ENCODE results near the gene SPSB4. TPM values are rescaled to one million over a fixed set of nuclear protein-coding genes. Genes with fewer than 3 reads are reported as not detected.

Gene SPSB4
- total and polyA plus RNA-seq, 2 of the 13 experiments (the other 11 are each of a cell fraction or from before 2014, with no cell fraction given): not detected

DNA sequence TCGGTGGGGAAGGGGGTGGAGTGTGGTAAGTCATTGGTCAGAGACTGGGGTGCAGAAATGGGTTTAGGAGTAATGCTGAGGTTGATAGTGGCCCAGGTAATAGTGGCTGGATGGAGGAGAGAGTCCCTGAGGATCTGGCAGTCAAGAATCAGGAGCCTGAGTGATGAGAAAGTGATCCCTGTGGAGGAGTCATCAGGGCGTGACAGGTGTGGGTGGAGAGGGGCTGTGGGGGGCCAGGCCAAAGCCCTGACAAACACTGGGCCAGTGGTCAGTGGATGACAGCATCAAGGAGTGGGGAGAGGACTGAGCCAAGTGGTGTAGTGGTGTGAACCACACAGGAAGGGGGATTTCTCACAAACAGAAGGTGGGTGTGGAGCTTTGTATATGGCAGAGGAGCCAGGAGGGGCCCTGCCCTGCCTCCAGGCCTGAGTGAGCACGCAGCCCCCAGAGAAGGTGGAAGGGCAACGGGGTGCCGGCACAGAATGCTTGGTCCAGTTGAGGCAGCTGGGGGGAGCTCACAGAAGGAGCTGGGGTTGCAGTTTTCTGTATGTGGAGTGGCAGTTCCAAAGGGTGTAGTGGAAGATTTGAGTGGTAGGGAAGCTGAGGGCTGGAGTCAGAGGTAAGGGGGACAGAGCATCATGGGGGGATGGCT lies 77.1 kb downstream of the SPSB4 start:
- Histone ChIP-seq H4K20me1 (ENCODE audit: insufficient read depth, low read length) (no peaks in the 10 kb centered on the region), H3K9me3 (ENCODE audit: low read length) (no peaks in the 10 kb centered on the region), H3K4me2 (ENCODE audit: low read depth, low read length) (no peak overlapping the region), H3K27ac (ENCODE audit: extremely low read length, insufficient read depth, low read length) (no peak overlapping the region), H3K79me2 (ENCODE audit: insufficient read depth, low read length) (no peaks in the 10 kb centered on the region), H3K4me3 (replicated peaks in 1 of 3; ENCODE audit: insufficient read depth in 1 of 3, low read depth in 2 of 3, low read length in 3 of 3) (no peak overlapping the region), H3K9ac (ENCODE audit: insufficient read depth, low read depth, low read length) (no peak overlapping the region), H3K36me3 (replicated peaks in 1 of 2; ENCODE audit: control insufficient read depth in 1 of 2, insufficient read depth in 2 of 2, low read length in 2 of 2) (no peaks in the 10 kb centered on the region), H2AFZ (ENCODE audit: low read length) (no peak overlapping the region), H3K27me3 (ENCODE audit: control insufficient read depth in 1 of 2, insufficient read depth in 2 of 2, low read length in 2 of 2) (peaks cover 3 to 17% of the 10 kb centered on the region in 2 experiments; a peak in 1 of 5 replicates), H3K4me1 (ENCODE audit: insufficient read depth, low read length) (no peaks in the 10 kb centered on the region)
- CTCF ChIA-PET (ENCODE audit: low intra/inter-chr PET ratio, low total read pairs): no interaction called here
- no TSS peak for BruUV-seq (replicated peaks)
- TF ChIP-seq ZNF703 (CRISPR knock-in tag; IDR thresholded peaks at IDR 0.05; ENCODE audit: borderline replicate concordance) (no peak), SYNCRIP (IDR thresholded peaks at IDR 0.05; ENCODE audit: insufficient read depth, low read depth, low read length) (no peak), ZNF263 (CRISPR knock-in tag; IDR thresholded peaks at IDR 0.05) (no peak), ZNF713 (CRISPR knock-in tag; IDR thresholded peaks at IDR 0.05) (no peak), HNRNPL (IDR thresholded peaks at IDR 0.05; ENCODE audit: low read depth, low read length) (no peak), ZBTB42 (CRISPR knock-in tag; IDR thresholded peaks at IDR 0.05) (no peak)
- no peak for DNase-seq (ENCODE audit: low spot score)
- WGBS (ENCODE audit: low lambda C conversion rate): 3% methylated on average over 5 of the region's 5 CpGs
- FAIRE-seq: no peak
- intact Hi-C loops (cut with micrococcal nuclease; ENCODE audit: unreplicated experiment): no loop called here
- POLR2A ChIA-PET: no interaction called here
- no peak for ATAC-seq
- in situ Hi-C loops (cut with HindIII; ENCODE audit: extremely low pct_ligation_motif_present, low pct_unique_long_range_greater_than_20kb): no loop called here

DNA sequence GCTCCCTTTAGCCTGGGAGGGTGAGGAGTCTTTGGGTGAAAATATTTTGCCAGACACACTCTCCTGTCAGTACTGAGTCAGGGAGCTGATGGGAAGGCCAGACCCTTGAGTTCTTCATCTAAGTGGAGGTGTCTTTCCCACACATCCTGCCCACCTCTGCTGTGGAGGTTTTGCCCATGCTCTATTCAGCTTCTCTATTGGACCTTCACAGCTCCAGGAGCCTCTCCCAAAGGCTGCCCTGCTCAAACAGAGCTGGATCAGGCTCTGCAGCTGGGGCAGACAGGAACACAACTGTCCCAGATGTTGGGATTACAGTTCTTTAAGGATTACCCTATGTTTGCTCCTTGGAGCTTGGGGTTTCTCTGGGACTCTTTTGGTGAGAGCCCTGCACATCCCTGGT lies 77.9 kb downstream of the SPSB4 start:
- Histone ChIP-seq H3K4me3 (replicated peaks in 1 of 3; ENCODE audit: insufficient read depth in 1 of 3, low read depth in 2 of 3, low read length in 3 of 3) (no peak overlapping the region), H3K4me1 (ENCODE audit: insufficient read depth, low read length) (no peaks in the 10 kb centered on the region), H2AFZ (ENCODE audit: low read length) (no peak overlapping the region), H3K9ac (ENCODE audit: insufficient read depth, low read depth, low read length) (no peak overlapping the region), H3K27ac (ENCODE audit: extremely low read length, insufficient read depth, low read length) (no peak overlapping the region), H3K79me2 (ENCODE audit: insufficient read depth, low read length) (no peaks in the 10 kb centered on the region), H3K9me3 (ENCODE audit: low read length) (no peaks in the 10 kb centered on the region), H4K20me1 (ENCODE audit: insufficient read depth, low read length) (no peaks in the 10 kb centered on the region), H3K36me3 (replicated peaks in 1 of 2; ENCODE audit: control insufficient read depth in 1 of 2, insufficient read depth in 2 of 2, low read length in 2 of 2) (no peaks in the 10 kb centered on the region), H3K4me2 (ENCODE audit: low read depth, low read length) (no peak overlapping the region), H3K27me3 (ENCODE audit: control insufficient read depth in 1 of 2, insufficient read depth in 2 of 2, low read length in 2 of 2) (peaks cover 3 to 17% of the 10 kb centered on the region in 2 experiments; a peak in 1 of 5 replicates)
- no peak for DNase-seq (ENCODE audit: low spot score)
- no peak for ATAC-seq
- POLR2A ChIA-PET: no interaction called here
- no peak for FAIRE-seq
- no TSS peak for BruUV-seq (replicated peaks)
- intact Hi-C loops (cut with micrococcal nuclease; ENCODE audit: unreplicated experiment) (no loop called here), in situ Hi-C loops (cut with HindIII; ENCODE audit: extremely low pct_ligation_motif_present, low pct_unique_long_range_greater_than_20kb) (no loop called here)
- CTCF ChIA-PET (ENCODE audit: low intra/inter-chr PET ratio, low total read pairs): no interaction called here
- TF ChIP-seq ZFP90 (CRISPR knock-in tag; IDR thresholded peaks at IDR 0.05; ENCODE audit: borderline replicate concordance) (no peak), PHF5A (CRISPR knock-in tag; IDR thresholded peaks at IDR 0.05; ENCODE audit: low read depth, unreplicated experiment) (no peak), NR0B2 (CRISPR knock-in tag; IDR thresholded peaks at IDR 0.05) (no peak), TEAD3 (CRISPR knock-in tag; optimal IDR thresholded peaks at IDR 0.05; ENCODE audit: borderline replicate concordance) (no peak), ZNF790 (CRISPR knock-in tag; IDR thresholded peaks at IDR 0.05; ENCODE audit: borderline replicate concordance) (no peak), ZNF510 (CRISPR knock-in tag; IDR thresholded peaks at IDR 0.05; ENCODE audit: low read depth) (no peak), ISX (CRISPR knock-in tag; conservative IDR thresholded peaks at IDR 0.05) (no peak), KAT8 (CRISPR knock-in tag; IDR thresholded peaks at IDR 0.05) (no peak)
- TF ChIP-seq, protein P1, sequence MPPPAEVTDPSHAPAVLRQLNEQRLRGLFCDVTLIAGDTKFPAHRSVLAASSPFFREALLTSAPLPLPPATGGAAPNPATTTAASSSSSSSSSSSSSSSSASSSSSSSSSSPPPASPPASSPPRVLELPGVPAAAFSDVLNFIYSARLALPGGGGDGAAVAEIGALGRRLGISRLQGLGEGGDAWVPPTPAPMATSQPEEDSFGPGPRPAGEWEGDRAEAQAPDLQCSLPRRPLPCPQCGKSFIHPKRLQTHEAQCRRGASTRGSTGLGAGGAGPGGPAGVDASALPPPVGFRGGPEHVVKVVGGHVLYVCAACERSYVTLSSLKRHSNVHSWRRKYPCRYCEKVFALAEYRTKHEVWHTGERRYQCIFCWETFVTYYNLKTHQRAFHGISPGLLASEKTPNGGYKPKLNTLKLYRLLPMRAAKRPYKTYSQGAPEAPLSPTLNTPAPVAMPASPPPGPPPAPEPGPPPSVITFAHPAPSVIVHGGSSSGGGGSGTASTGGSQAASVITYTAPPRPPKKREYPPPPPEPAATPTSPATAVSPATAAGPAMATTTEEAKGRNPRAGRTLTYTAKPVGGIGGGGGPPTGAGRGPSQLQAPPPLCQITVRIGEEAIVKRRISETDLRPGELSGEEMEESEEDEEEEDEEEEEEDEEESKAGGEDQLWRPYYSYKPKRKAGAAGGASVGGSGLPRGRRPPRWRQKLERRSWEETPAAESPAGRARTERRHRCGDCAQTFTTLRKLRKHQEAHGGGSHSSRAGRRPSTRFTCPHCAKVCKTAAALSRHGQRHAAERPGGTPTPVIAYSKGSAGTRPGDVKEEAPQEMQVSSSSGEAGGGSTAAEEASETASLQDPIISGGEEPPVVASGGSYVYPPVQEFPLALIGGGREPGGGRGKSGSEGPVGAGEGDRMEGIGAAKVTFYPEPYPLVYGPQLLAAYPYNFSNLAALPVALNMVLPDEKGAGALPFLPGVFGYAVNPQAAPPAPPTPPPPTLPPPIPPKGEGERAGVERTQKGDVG (CRISPR knock-in tag; IDR thresholded peaks at IDR 0.05; ENCODE audit: borderline replicate concordance): no peak
- TF ChIP-seq, protein P2, sequence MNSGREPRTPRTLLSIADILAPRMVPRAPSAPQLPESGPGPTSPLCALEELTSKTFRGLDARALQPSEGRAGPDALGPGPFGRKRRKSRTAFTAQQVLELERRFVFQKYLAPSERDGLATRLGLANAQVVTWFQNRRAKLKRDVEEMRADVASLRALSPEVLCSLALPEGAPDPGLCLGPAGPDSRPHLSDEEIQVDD (CRISPR knock-in tag; IDR thresholded peaks at IDR 0.05; ENCODE audit: borderline replicate concordance): no peak
